Endodermal cell (in vitro differentiated cells): ENCODE data around the gene KMT2E. TPM values are rescaled to one million over a fixed set of nuclear protein-coding genes. Genes with fewer than 3 reads are reported as not detected.

Source experiments
- DNase-seq: peaks from one replicate; pipeline ENCODE4 v3.0.0-alpha.2; 2017
- H3K27ac ChIP-seq: 2 replicates; pipeline ENCODE4 v1.5.1; 2013; ENCODE audit warnings: mild to moderate bottlenecking, low read depth, low read length, moderate library complexity
- H3K27me3 ChIP-seq: 2 replicates; pipeline ENCODE4 v1.6.1; 2013; ENCODE audit warnings: mild to moderate bottlenecking, low read length, moderate library complexity; ENCODE audit not compliant: insufficient read depth, control insufficient read depth, poor library complexity, severe bottlenecking
- H3K36me3 ChIP-seq: 2 replicates; pipeline ENCODE4 v1.7.0; 2013; ENCODE audit warnings: mild to moderate bottlenecking, low read length, moderate library complexity; ENCODE audit not compliant: control insufficient read depth, insufficient read depth
- H3K4me1 ChIP-seq: one replicate; pipeline ENCODE4 v1.7.0; 2013; ENCODE audit warnings: low read length; ENCODE audit not compliant: control insufficient read depth, insufficient read depth
- H3K4me3 ChIP-seq: 2 replicates; pipeline ENCODE4 v1.5.1; 2013; ENCODE audit warnings: mild to moderate bottlenecking, low read length, moderate library complexity
- H3K9ac ChIP-seq: 2 replicates; pipeline ENCODE4 v1.6.1; 2013; ENCODE audit warnings: mild to moderate bottlenecking, low read length, moderate library complexity; ENCODE audit not compliant: poor library complexity, severe bottlenecking; ENCODE audit errors: extremely low read depth
- H3K9me3 ChIP-seq: 2 replicates; pipeline ENCODE4 v1.6.1; 2013; ENCODE audit warnings: mild to moderate bottlenecking, low read length, moderate library complexity; ENCODE audit not compliant: control insufficient read depth
- H3K27ac Mint-ChIP-seq: 2 replicates; pipeline ENCODE4 v1.8.0; 2020; ENCODE audit warnings: mixed read lengths
- H3K27me3 Mint-ChIP-seq: 2 replicates; pipeline ENCODE4 v1.8.0; 2021; ENCODE audit warnings: mild to moderate bottlenecking, mixed read lengths; ENCODE audit not compliant: insufficient read depth
- H3K36me3 Mint-ChIP-seq: 2 replicates; pipeline ENCODE4 v1.8.0; 2020; ENCODE audit warnings: low read depth, mixed read lengths
- H3K4me1 Mint-ChIP-seq: 2 replicates; pipeline ENCODE4 v1.8.0; 2020; ENCODE audit warnings: mixed read lengths
- H3K4me3 Mint-ChIP-seq: 2 replicates; pipeline ENCODE4 v1.8.0; 2020; ENCODE audit warnings: mild to moderate bottlenecking, moderate library complexity, mixed read lengths
- H3K9me3 Mint-ChIP-seq: 2 replicates; pipeline ENCODE4 v1.8.0; 2020; ENCODE audit warnings: mild to moderate bottlenecking, mixed read lengths
- CTCF ChIP-seq: fragments of 200-600 bp; sonication (generic); conservative IDR thresholded peaks from 2 replicates; pipeline ENCODE4 v1.5.0; 2021; ENCODE audit warnings: antibody characterized with exemption, mild to moderate bottlenecking
- WGBS, 2 experiments: methylation state at CpG; one replicate each; pipeline versions ENCODE4 v1.1.5 to v1.1.7; 2013; ENCODE audit warnings: missing lambda C conversion rate in 2 of 2, mixed read lengths in 1 of 2; ENCODE audit not compliant: insufficient coverage in 1 of 2, insufficient read length in 1 of 2; 5-methylcytosine and 5-hydroxymethylcytosine counted together
- total RNA-seq, 2 donors: library from RNA; stranded (reverse); fragmentation: NEBNext Ultra II Directional in 1 of 2; extraction: Animal tissue kit (Norgen Biotek cat#: 25700) in 1 of 2; gene quantifications; 2 replicates in 1 of 2; 3 replicates in 1 of 2; pipeline ENCODE4 v1.2.1, GENCODE V29; 2021

Gene KMT2E
- total RNA-seq, 2 donors from 2014 or later = 65.7 to 70.4 TPM

DNA sequence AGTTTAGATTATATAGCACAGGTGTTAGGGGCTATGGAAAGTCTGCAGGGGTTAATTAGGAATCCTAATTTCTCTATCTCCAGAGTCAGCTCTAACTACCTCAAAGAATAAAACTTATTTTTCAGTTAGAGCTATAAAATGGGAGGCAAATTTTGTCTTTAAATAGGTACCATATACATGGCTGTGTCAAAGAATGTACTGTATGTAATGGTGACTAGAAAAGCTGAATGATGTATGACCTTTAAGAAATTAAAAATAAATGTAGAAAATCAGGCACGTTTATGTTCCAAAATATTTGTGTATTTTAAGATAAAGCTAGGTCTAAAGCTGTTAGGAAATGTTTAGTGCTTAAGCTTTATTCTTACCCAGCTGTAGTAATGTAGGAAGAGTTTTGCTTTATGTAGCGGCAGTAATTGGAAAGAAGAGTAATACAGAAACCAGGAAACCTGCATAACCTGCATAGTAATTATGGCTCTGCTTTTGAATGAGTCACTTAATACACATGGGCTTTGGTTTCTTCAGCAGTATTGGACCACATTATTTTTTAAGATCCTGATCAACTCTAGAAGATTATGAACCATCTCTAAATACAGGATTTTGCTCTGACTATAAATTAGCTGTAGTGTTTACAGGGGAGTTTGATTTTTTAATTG is 85.0 kb downstream of the KMT2E start:
- H3K27me3 Mint-ChIP-seq = no peaks in the 10 kb centered on the region
- H3K4me1 ChIP-seq = no peaks in the 10 kb centered on the region
- H3K9ac ChIP-seq = no peak overlapping the region
- no peak overlapping the region for H3K27ac ChIP-seq
- H3K36me3 Mint-ChIP-seq = peaks cover 49% of the 10 kb centered on the region
- no peaks in the 10 kb centered on the region for H3K9me3 ChIP-seq
- WGBS, 2 experiments = 83 to 91% methylated on average over 1 to 2 of the region's 2 CpGs
- no peak for TF ChIP-seq CTCF
- H3K27me3 ChIP-seq = no peaks in the 10 kb centered on the region
- no peak overlapping the region for H3K4me3 ChIP-seq
- H3K4me3 Mint-ChIP-seq = no peak overlapping the region
- no peaks in the 10 kb centered on the region for H3K9me3 Mint-ChIP-seq
- H3K4me1 Mint-ChIP-seq = no peaks in the 10 kb centered on the region
- H3K27ac Mint-ChIP-seq = no peak overlapping the region
- H3K36me3 ChIP-seq = peaks cover 76% of the 10 kb centered on the region
- DNase-seq = no peak

GRCh38 chr7:105101864-105102263 is 87.9 kb downstream of the KMT2E start:
- Histone ChIP-seq H3K36me3 (peaks cover 78% of the 10 kb centered on the region), H3K4me1 (no peaks in the 10 kb centered on the region), H3K27me3 (no peaks in the 10 kb centered on the region), H3K4me3 (no peak overlapping the region), H3K9ac (no peak overlapping the region), H3K9me3 (no peaks in the 10 kb centered on the region), H3K27ac (no peak overlapping the region)
- 94% methylated on average over 4 of the region's 4 CpGs; no CpG with 5 or more reads in 1 of the 2 experiments for WGBS, 2 experiments
- H3K27me3 Mint-ChIP-seq = no peaks in the 10 kb centered on the region
- H3K9me3 Mint-ChIP-seq = no peaks in the 10 kb centered on the region
- H3K27ac Mint-ChIP-seq = no peak overlapping the region
- no peak overlapping the region for H3K4me3 Mint-ChIP-seq
- DNase-seq = no peak
- no peaks in the 10 kb centered on the region for H3K4me1 Mint-ChIP-seq
- H3K36me3 Mint-ChIP-seq = peaks cover 55% of the 10 kb centered on the region
- no peak for TF ChIP-seq CTCF

- Mint-ChIP-seq H3K36me3 (peaks cover 56% of the 10 kb centered on the region), H3K4me3 (no peak overlapping the region), H3K9me3 (no peaks in the 10 kb centered on the region), H3K27ac (no peak overlapping the region), H3K27me3 (no peaks in the 10 kb centered on the region), H3K4me1 (no peaks in the 10 kb centered on the region)
- WGBS, 2 experiments = 98 to 100% methylated on average over 2 to 4 of the region's 4 CpGs
- no peaks in the 10 kb centered on the region for H3K9me3 ChIP-seq
- no peaks in the 10 kb centered on the region for H3K27me3 ChIP-seq
- H3K27ac ChIP-seq = no peak overlapping the region
- no peak for DNase-seq
- no peak overlapping the region for H3K9ac ChIP-seq
- no peaks in the 10 kb centered on the region for H3K4me1 ChIP-seq
- H3K36me3 ChIP-seq = peaks cover 83% of the 10 kb centered on the region
- H3K4me3 ChIP-seq = no peak overlapping the region
- TF ChIP-seq CTCF = no peak
Measured at GRCh38 chr7:105102557-105103352, 88.8 kb downstream of the KMT2E start.
